K562 (cell line): Measurements from ENCODE around the gene LTBR. TPM values are rescaled to one million over a fixed set of nuclear protein-coding genes. Genes with fewer than 3 reads are reported as not detected.
"Not testable (repeated sequence)": the region's sequence is repeated elsewhere in the genome, so short reads cannot be mapped to it uniquely, and the experiment has no call there.

ENCODE experiments used
- ATAC-seq: fragments of 200-7000 bp; cut with Tn5 transposase; 3 replicates; pipeline ENCODE4 v1.9.1; 2020; ENCODE audit warnings: moderate library complexity
- BruUV-seq: library from RNA; stranded (reverse); fragments of 400-500 nt; replicated peaks from 2 replicates; lab custom pipeline; 2021; lab: Mats Ljungman, UMichigan
- CTCF ChIA-PET: fragments of 300-600 bp; formaldehyde crosslinking; extraction: SDS; loops from one replicate; lab custom pipeline; 2021; ENCODE audit warnings: low intra/inter-chr PET ratio; lab: Yijun Ruan, JAX
- POLR2A ChIA-PET: fragments of 300-600, 350-650 bp; sonication (Branson Sonifier 250); formaldehyde crosslinking; extraction: SDS; loops from one replicate; lab custom pipeline; 2021; ENCODE audit warnings: antibody characterized with exemption, inconsistent platforms; lab: Yijun Ruan, JAX
- DNase-seq, 4 experiments: peaks; one replicate each; pipeline versions ENCODE4 v3.0.0 to v3.0.0-alpha.2; 2011 to 2018; ENCODE audit warnings: low spot score in 3 of 4, mixed read lengths in 3 of 4; ENCODE audit errors: extremely low read depth in 1 of 4
- FAIRE-seq: peaks from 2 replicates; lab custom pipeline; 2011; peaks lifted over from hg19 to GRCh38; lab: Jason Lieb, UNC
- H2AFZ ChIP-seq: 2 replicates; pipeline ENCODE4 v1.6.0; 2011; ENCODE audit warnings: low read depth, low read length, control low read depth, inconsistent platforms
- H3K27ac ChIP-seq: fragments of 200-600 bp; 3 replicates; pipeline ENCODE4 v1.8.0; 2011; ENCODE audit warnings: low read depth, mild to moderate bottlenecking, control low read depth, inconsistent platforms, low read length, moderate library complexity, mixed read lengths; ENCODE audit errors: extremely low read depth
- H3K27me3 ChIP-seq, 2 experiments: fragments of 300-600 bp in 1 of 2; 2 replicates in 1 of 2; 3 replicates in 1 of 2; pipeline versions ENCODE4 v1.6.0 to v1.8.0; 2011; ENCODE audit warnings: inconsistent platforms in 2 of 2, low read length in 2 of 2, mild to moderate bottlenecking in 1 of 2, mixed read lengths in 1 of 2, moderate library complexity in 1 of 2; ENCODE audit not compliant: control insufficient read depth in 2 of 2, insufficient read depth in 2 of 2
- H3K36me3 ChIP-seq: fragments of 300-600 bp; 3 replicates; pipeline ENCODE4 v1.8.0; 2011; ENCODE audit warnings: mild to moderate bottlenecking, low read length, inconsistent platforms; ENCODE audit not compliant: control insufficient read depth, insufficient read depth
- H3K4me1 ChIP-seq, 2 experiments: fragments of 200-600 bp in 1 of 2; replicated peaks in 1 of 2; 2 replicates in 1 of 2; 3 replicates in 1 of 2; pipeline versions ENCODE4 v1.5.1 to v1.8.0; 2011; ENCODE audit warnings: inconsistent platforms in 2 of 2, low read length in 2 of 2, mild to moderate bottlenecking in 1 of 2, mixed read lengths in 1 of 2, moderate library complexity in 1 of 2; ENCODE audit not compliant: control insufficient read depth in 2 of 2, insufficient read depth in 2 of 2
- H3K4me2 ChIP-seq: 2 replicates; pipeline ENCODE4 v1.6.1; 2011; ENCODE audit warnings: low read length, control low read depth, inconsistent platforms, mixed read lengths; ENCODE audit not compliant: insufficient read depth
- H3K4me3 ChIP-seq: fragments of 200-600 bp; sonication (generic), shearing (Covaris generic); 2 replicates; pipeline ENCODE4 v1.5.1; 2016; ENCODE audit warnings: control low read depth, inconsistent platforms
- H3K79me2 ChIP-seq: fragments of 200-600 bp; 3 replicates; pipeline ENCODE4 v1.8.0; 2011; ENCODE audit warnings: low read length, inconsistent platforms; ENCODE audit not compliant: control insufficient read depth, insufficient read depth
- H3K9ac ChIP-seq, 2 experiments: 2 replicates each; pipeline versions ENCODE4 v1.6.0 to v1.6.1; 2011; ENCODE audit warnings: low read depth in 2 of 2, low read length in 2 of 2, control low read depth in 1 of 2, inconsistent platforms in 1 of 2, mild to moderate bottlenecking in 1 of 2, mixed read lengths in 1 of 2; ENCODE audit not compliant: insufficient read depth in 1 of 2
- H3K9me1 ChIP-seq: one replicate; pipeline ENCODE4 v1.6.0; 2011; ENCODE audit warnings: inconsistent platforms, mild to moderate bottlenecking, low read length, moderate library complexity; ENCODE audit not compliant: control insufficient read depth, insufficient read depth
- H3K9me3 ChIP-seq: replicated peaks from 2 replicates; pipeline ENCODE4 v1.5.1; 2011; ENCODE audit warnings: low read depth, low read length, inconsistent platforms; ENCODE audit not compliant: control insufficient read depth, insufficient read depth
- H4K20me1 ChIP-seq: replicated peaks from 2 replicates; pipeline ENCODE4 v1.6.1; 2011; ENCODE audit warnings: low read length, inconsistent platforms, mixed read lengths; ENCODE audit not compliant: control insufficient read depth, insufficient read depth
- BACH1 ChIP-seq: fragments of 200-800 bp; sonication (Bioruptor generic); IDR thresholded peaks from 2 replicates; pipeline ENCODE4 v1.6.1; 2016; ENCODE audit warnings: missing genetic modification characterization, missing compliant biosample characterization
- E2F1 ChIP-seq: sonication (generic); formaldehyde crosslinking; IDR thresholded peaks from 2 replicates; pipeline ENCODE4 v1.8.1; 2023; ENCODE audit warnings: mild to moderate bottlenecking, missing genetic modification reagents, moderate library complexity
- EGR1 ChIP-seq: fragments of 450-650 bp; conservative IDR thresholded peaks from 2 replicates; pipeline ENCODE4 v1.6.1; 2017; ENCODE audit warnings: mild to moderate bottlenecking
- ZMIZ1 ChIP-seq, 2 experiments: fragments of 150-350 bp in 1 of 2; IDR thresholded peaks; 2 replicates each; pipeline ENCODE4 v1.6.1; 2012 to 2016; ENCODE audit warnings: low read depth in 2 of 2, low read length in 2 of 2, mild to moderate bottlenecking in 1 of 2, moderate library complexity in 1 of 2
- WGBS: fragments of 100-300 bp; shearing (Covaris generic); methylation state at CpG from one replicate; pipeline ENCODE4 v1.1.6; 2016; ENCODE audit warnings: low coverage, mixed read lengths; ENCODE audit not compliant: insufficient coverage; ENCODE audit errors: missing lambda C conversion rate; 5-methylcytosine and 5-hydroxymethylcytosine counted together
- in situ Hi-C: fragments of 300-500 bp; cut with MboI; formaldehyde crosslinking; loops from 4 replicates; pipeline ENCODE4 v1.15.0; 2018; ENCODE audit warnings: inconsistent platforms, mixed read lengths
- intact Hi-C: fragments of 100-400 bp; cut with micrococcal nuclease; formaldehyde crosslinking; loops from 2 replicates; pipeline ENCODE4 v1.14.2; 2022
- polyA plus RNA-seq, 8 experiments: library from polyadenylated mRNA; depleted of rRNA in 4 of 8; stranded (reverse) in 5 of 8; unstranded in 3 of 8; fragments of >200 nt; fragmentation: Nextera tagmentation in 2 of 8; fragmentation: Illumina TruSeq in 1 of 8; extraction: Ambion mirVana in 2 of 8; extraction: Trizol in 1 of 8; gene quantifications; 2 replicates each; pipeline versions ENCODE4 v1.2.1 to v1.2.3, GENCODE V29; 2011 to 2014; ENCODE audit warnings: inconsistent platforms in 1 of 8, missing spikeins in 1 of 8
- total RNA-seq, 7 experiments: library from RNA; depleted of rRNA in 6 of 7; stranded (reverse); fragments of >200 nt in 6 of 7; fragmentation: Illumina TruSeq in 2 of 7; extraction: Trizol in 2 of 7; gene quantifications; 2 replicates each; pipeline versions ENCODE4 v1.2.1 to v1.2.3, GENCODE V29; 2011 to 2021; ENCODE audit warnings: low replicate concordance in 1 of 7
- TF ChIP-seq, protein P1 (sequence below): fragments of 200-800 bp; sonication (Bioruptor generic); IDR thresholded peaks from 2 replicates; pipeline ENCODE4 v1.6.1; 2017; ENCODE audit warnings: missing genetic modification characterization, missing compliant biosample characterization

The LTBR gene
- total and polyA plus RNA-seq, 9 of the 15 experiments (the other 6 are each of a cell fraction or from before 2014, with no cell fraction given): 0.96 to 69.0 (median 35.3) TPM

DNA sequence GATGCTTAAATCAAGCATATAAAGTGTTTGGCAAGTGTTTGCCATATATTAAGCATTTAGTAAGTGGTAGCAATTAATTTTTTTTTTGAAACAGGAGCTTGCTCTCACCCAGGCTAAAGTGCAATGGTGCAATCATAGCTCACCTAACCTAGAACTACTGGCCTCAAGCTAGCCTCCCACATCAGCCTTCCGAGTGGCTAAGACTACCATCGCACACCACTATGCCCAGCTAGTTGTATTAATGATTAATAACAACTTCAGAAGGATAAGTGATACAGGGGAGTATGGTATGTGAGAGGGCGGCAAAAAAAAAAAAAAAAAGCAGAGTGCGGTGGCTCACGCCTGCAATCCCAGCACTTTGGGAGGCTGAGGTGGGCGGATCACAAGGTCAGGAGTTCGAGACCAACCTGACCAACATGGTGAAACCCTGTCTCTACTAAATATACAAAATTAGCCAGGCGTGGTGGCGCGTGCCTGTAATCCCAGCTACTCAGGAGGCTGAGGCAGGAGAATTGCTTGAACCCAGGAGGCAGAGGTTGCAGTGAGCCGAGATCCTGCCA is 39.8 kb upstream of the LTBR start:
- BruUV-seq, in situ Hi-C loops, CTCF ChIA-PET, H3K27ac ChIP-seq, intact Hi-C loops, H3K4me2 ChIP-seq, FAIRE-seq, H2AFZ ChIP-seq, H3K9me3 ChIP-seq, H3K36me3 ChIP-seq, H3K4me3 ChIP-seq, H3K9ac ChIP-seq, DNase-seq, H3K9me1 ChIP-seq, ATAC-seq: not testable (repeated sequence)
- TF ChIP-seq EGR1: peak; percentile 58
- 44% methylated on average over 4 of the region's 11 CpGs for WGBS
- Histone ChIP-seq H4K20me1 (peaks cover 11% of the 10 kb centered on the region; the same call in 1 of the 2 replicates), H3K79me2 (peaks cover 28% of the 10 kb centered on the region), H3K4me1 (peaks cover 43 to 48% of the 10 kb centered on the region in 2 experiments), H3K27me3 (peaks cover 0 to 19% of the 10 kb centered on the region in 2 experiments; a peak in 2 of 5 replicates)
- POLR2A ChIA-PET: interaction anchor here (0.6 kb wide), 1 partner anchor 24 kb away, joined by 3 read pairs; no protein-coding TSS in a partner anchor

GRCh38 chr12:6345319-6346091 is 38.5 kb upstream of the LTBR start:
- H3K27ac ChIP-seq: peak overlapping the region; percentile 42; the same call in 1 of the 3 replicates
- H3K27me3 ChIP-seq: peaks cover 0 to 19% of the 10 kb centered on the region in 2 experiments; a peak in 2 of 5 replicates
- intact Hi-C loops: no loop called here
- H3K79me2 ChIP-seq: peaks cover 15% of the 10 kb centered on the region
- H4K20me1 ChIP-seq: peaks cover 11% of the 10 kb centered on the region; the same call in 1 of the 2 replicates
- H3K36me3 ChIP-seq: no peaks in the 10 kb centered on the region
- H3K9ac ChIP-seq: peak overlapping the region in 1 of 2 experiments; percentile 41; a peak in 2 of 4 replicates
- H3K9me1 ChIP-seq: no peaks in the 10 kb centered on the region
- peaks cover 35 to 40% of the 10 kb centered on the region in 2 experiments for H3K4me1 ChIP-seq
- no peak overlapping the region for H2AFZ ChIP-seq
- FAIRE-seq: peak; percentile 98
- in situ Hi-C loops: no loop called here
- peak; percentile 58 to 87 (median 70) for DNase-seq
- no peaks in the 10 kb centered on the region for H3K9me3 ChIP-seq
- no TSS peak for BruUV-seq
- H3K4me2 ChIP-seq: peak overlapping the region; percentile 29
- CTCF ChIA-PET: no interaction called here
- 1% methylated on average over 9 of the region's 10 CpGs for WGBS
- H3K4me3 ChIP-seq: no peak overlapping the region
- POLR2A ChIA-PET: interaction anchor here (0.6 to 1.9 kb wide), 7 partner anchors 9 to 125 kb away, joined by 3 to 12 read pairs (median 3); partner anchors contain the start of gene VAMP1
- peak; percentile 61 for ATAC-seq
- TF ChIP-seq ZMIZ1 (IDR thresholded peaks at IDR 0.05; ENCODE audit: low read depth in 2 of 2, low read length in 2 of 2) (peak in 1 of 2 experiments; percentile 81; a peak in 2 of 4 replicates), E2F1 (CRISPR knock-in tag) (no peak), BACH1 (tag) (0 out of 2 replicates have a peak, but pooled peaks have one; percentile 45)
- TF ChIP-seq, protein P1, sequence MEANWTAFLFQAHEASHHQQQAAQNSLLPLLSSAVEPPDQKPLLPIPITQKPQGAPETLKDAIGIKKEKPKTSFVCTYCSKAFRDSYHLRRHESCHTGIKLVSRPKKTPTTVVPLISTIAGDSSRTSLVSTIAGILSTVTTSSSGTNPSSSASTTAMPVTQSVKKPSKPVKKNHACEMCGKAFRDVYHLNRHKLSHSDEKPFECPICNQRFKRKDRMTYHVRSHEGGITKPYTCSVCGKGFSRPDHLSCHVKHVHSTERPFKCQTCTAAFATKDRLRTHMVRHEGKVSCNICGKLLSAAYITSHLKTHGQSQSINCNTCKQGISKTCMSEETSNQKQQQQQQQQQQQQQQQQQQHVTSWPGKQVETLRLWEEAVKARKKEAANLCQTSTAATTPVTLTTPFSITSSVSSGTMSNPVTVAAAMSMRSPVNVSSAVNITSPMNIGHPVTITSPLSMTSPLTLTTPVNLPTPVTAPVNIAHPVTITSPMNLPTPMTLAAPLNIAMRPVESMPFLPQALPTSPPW (CRISPR knock-in tag): peak; percentile 56
